ENCODE results near the gene CPM. TPM values are rescaled to one million over a fixed set of nuclear protein-coding genes. Genes with fewer than 3 reads are reported as not detected.
"Not testable (repeated sequence)": the region's sequence is repeated elsewhere in the genome, so short reads cannot be mapped to it uniquely, and the experiment has no call there.

The CPM gene
- total and polyA plus RNA-seq, 9 donors, result 21.3 to 64.6 (median 37.9) TPM

DNA sequence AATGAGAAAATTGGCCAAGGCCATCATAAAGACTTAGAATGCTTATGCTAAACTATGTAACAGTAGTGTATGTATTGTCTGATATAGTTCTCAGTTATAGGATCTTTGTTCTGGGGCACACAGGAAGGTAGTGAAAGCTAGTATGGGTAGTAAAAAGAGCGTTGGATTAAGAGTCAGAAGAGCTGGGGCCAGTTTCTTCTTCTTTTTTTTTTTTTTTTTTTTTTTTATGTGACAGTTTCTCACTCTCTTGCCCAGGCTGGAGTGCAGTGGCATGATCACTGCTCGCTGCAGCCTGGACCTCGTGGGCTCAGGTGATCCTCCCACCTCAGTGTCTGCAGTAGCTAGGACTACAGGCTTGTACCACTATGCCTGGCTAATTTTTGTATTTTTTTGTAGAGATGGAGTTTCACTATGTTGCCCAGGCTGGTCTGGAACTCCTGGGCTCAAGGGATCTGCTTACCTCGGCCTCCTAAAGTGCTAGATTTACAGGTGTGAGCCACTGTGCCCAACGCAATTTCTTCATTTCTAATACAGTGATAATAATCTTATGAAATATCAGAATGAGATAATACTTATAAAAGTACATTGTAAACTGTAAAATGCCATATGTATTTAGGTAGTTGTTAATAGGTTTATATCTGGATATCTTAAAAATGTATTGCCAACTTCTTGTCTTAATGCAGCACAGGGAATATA, 117.6 kb downstream of the CPM start:
- Histone ChIP-seq H3K4me1 (ENCODE audit: insufficient read depth) (peaks cover 3% of the 10 kb centered on the region), H3K4me3 (no peak overlapping the region), H3K9me3 (no peaks in the 10 kb centered on the region), H3K27me3 (no peaks in the 10 kb centered on the region), H3K36me3 (no peaks in the 10 kb centered on the region), H3K27ac (no peak overlapping the region)
- TF ChIP-seq EP300 (IDR thresholded peaks at IDR 0.05), result no peak
- TF ChIP-seq, protein P1, sequence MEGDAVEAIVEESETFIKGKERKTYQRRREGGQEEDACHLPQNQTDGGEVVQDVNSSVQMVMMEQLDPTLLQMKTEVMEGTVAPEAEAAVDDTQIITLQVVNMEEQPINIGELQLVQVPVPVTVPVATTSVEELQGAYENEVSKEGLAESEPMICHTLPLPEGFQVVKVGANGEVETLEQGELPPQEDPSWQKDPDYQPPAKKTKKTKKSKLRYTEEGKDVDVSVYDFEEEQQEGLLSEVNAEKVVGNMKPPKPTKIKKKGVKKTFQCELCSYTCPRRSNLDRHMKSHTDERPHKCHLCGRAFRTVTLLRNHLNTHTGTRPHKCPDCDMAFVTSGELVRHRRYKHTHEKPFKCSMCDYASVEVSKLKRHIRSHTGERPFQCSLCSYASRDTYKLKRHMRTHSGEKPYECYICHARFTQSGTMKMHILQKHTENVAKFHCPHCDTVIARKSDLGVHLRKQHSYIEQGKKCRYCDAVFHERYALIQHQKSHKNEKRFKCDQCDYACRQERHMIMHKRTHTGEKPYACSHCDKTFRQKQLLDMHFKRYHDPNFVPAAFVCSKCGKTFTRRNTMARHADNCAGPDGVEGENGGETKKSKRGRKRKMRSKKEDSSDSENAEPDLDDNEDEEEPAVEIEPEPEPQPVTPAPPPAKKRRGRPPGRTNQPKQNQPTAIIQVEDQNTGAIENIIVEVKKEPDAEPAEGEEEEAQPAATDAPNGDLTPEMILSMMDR (IDR thresholded peaks at IDR 0.05), result no peak
- no peak for TF ChIP-seq POLR2A (IDR thresholded peaks at IDR 0.05)
- intact Hi-C loops (cut with DNase I), result no loop called here
- no peak for DNase-seq
- WGBS, 3 donors, result 71 to 74% (median 73%) methylated on average over 5 of the region's 5 CpGs

DNA sequence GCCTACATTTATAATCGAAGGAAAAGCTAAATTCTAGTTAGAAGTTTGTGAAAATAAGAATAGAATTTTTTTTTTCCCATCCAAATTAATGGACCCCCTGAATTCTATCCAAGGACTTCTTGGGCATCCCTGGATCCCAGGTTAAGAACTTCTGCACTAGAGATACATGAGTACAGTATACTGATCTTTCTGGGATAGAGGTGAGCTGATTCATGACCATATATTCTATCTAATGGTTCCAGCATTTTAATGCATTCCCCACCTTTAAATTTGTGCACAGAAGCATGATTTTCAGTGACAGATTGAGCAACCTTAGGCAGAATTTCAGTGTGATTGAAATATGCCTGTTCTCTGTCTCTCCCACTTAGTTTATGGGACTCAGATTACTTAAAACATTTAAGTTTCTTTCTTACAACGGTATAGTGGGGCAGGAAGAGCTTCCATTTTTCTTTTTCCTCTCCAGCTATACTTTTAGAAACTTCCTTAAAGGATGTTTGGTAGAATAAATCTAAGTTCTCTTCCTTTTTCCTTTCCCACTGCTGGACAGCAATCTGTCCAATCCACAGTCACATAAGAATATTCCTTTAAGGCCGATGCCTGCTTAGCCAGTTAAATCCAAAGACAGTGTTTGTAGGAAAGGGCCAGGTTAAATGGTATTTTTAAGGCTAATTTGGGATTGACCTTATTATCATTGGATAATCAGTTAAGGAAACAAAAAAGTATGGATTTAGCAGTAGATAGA, 118.3 kb downstream of the CPM start:
- TF ChIP-seq EP300 (IDR thresholded peaks at IDR 0.05), result no peak
- no peak for TF ChIP-seq POLR2A (IDR thresholded peaks at IDR 0.05)
- TF ChIP-seq, protein P1 (IDR thresholded peaks at IDR 0.05), result no peak
- WGBS, 3 donors, result 76 to 88% (median 85%) methylated on average over 3 of the region's 3 CpGs
- H3K9me3 ChIP-seq, result no peaks in the 10 kb centered on the region

DNA sequence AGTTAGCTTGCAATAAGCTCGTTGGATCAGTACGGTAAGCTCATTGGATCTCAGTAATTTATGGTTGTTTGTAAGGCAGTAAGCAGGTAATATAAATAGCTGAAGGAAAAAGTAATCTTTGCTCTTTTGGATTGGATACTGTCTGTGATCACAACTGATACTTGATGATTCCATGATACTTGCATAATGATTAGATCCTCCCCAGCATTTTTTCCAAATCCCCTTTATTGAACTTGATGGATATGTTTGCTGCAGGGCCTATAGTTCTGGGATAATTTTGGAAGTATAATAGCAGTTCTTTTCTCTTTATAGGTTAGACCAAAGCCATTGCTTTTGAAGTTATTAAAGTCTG, 119.8 kb downstream of the CPM start:
- Histone ChIP-seq H3K36me3 (no peaks in the 10 kb centered on the region), H3K27ac (no peak overlapping the region), H3K4me3 (no peak overlapping the region), H3K4me1 (ENCODE audit: insufficient read depth) (peaks cover 3% of the 10 kb centered on the region), H3K27me3 (no peaks in the 10 kb centered on the region), H3K9me3 (no peaks in the 10 kb centered on the region)
- TF ChIP-seq, protein P1 (IDR thresholded peaks at IDR 0.05), result no peak
- TF ChIP-seq EP300 (IDR thresholded peaks at IDR 0.05) (no peak), POLR2A (IDR thresholded peaks at IDR 0.05) (no peak)
- intact Hi-C loops (cut with DNase I), result no loop called here
- DNase-seq, result no peak
- 67 to 71% (median 71%) methylated on average over 2 of the region's 2 CpGs for WGBS, 3 donors

More for the DNA sequence above, 118.3 kb downstream of the CPM start:
- Histone ChIP-seq H3K27me3 (no peaks in the 10 kb centered on the region), H3K27ac (no peak overlapping the region), H3K36me3 (no peaks in the 10 kb centered on the region), H3K4me3 (no peak overlapping the region), H3K4me1 (ENCODE audit: insufficient read depth) (peaks cover 3% of the 10 kb centered on the region)
- intact Hi-C loops (cut with DNase I), result no loop called here
- DNase-seq, result no peak

DNA sequence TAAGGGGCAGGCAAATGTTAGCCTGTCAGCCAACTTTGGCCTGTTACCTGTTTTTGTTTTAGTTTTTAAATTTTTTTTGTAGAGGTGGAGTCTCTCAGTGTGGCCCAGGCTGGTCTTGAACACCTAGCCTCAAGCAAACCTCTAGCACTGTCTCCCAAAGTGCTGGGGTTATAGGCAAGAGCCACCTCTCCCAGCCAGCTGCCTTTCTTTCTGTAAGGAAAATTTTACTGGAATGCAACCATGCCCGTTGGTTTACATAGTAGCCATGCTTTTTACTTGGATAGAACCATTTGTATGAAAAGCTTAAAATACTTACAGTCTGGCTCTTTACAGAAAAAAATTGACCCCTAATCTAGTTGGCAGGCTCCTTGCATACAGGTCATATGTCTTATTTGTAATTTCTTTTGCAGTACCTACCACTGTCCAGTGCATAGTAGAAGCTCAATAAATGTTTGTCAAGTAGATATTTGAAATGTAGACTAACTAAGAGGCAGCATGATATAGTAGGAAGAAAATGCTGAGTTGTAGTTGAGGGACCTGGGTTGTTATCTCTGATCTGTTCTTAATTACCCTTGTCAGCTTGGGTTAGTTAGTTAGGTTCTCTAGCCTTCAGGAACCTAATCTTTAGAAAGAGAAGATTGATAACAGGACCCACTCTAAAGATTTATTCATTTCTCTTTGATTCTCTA, 120.3 kb downstream of the CPM start:
- Histone ChIP-seq H3K9me3 (no peaks in the 10 kb centered on the region), H3K4me1 (ENCODE audit: insufficient read depth) (peaks cover 3% of the 10 kb centered on the region), H3K4me3 (no peak overlapping the region), H3K27me3 (no peaks in the 10 kb centered on the region), H3K36me3 (no peaks in the 10 kb centered on the region), H3K27ac (no peak overlapping the region)
- DNase-seq, result no peak
- TF ChIP-seq, protein P1 (IDR thresholded peaks at IDR 0.05), result no peak
- TF ChIP-seq EP300 (IDR thresholded peaks at IDR 0.05), result no peak
- no peak for TF ChIP-seq POLR2A (IDR thresholded peaks at IDR 0.05)
- 44 to 71% (median 47%) methylated on average over 1 of the region's 1 CpG for WGBS, 3 donors
- intact Hi-C loops (cut with DNase I), result no loop called here

GRCh38 chr12:68811573-68811972, 121.4 kb downstream of the CPM start:
- H3K9me3 ChIP-seq; DNase-seq; intact Hi-C loops (cut with DNase I); H3K4me3 ChIP-seq; H3K36me3 ChIP-seq; H3K4me1 ChIP-seq (ENCODE audit: insufficient read depth); H3K27ac ChIP-seq; H3K27me3 ChIP-seq: not testable (repeated sequence)
- WGBS, 3 donors, result 78 to 88% (median 85%) methylated on average over 6 of the region's 6 CpGs

- H3K27me3 ChIP-seq; H3K36me3 ChIP-seq; H3K4me1 ChIP-seq (ENCODE audit: insufficient read depth); H3K9me3 ChIP-seq; DNase-seq; H3K27ac ChIP-seq; intact Hi-C loops (cut with DNase I); H3K4me3 ChIP-seq: not testable (repeated sequence)
- 93 to 97% (median 97%) methylated on average over 13 of the region's 13 CpGs for WGBS, 3 donors
Measured at GRCh38 chr12:68810027-68810389, 123.0 kb downstream of the CPM start.
